ENCODE measurements around the gene OSBPL2.

Gene OSBPL2

DNA sequence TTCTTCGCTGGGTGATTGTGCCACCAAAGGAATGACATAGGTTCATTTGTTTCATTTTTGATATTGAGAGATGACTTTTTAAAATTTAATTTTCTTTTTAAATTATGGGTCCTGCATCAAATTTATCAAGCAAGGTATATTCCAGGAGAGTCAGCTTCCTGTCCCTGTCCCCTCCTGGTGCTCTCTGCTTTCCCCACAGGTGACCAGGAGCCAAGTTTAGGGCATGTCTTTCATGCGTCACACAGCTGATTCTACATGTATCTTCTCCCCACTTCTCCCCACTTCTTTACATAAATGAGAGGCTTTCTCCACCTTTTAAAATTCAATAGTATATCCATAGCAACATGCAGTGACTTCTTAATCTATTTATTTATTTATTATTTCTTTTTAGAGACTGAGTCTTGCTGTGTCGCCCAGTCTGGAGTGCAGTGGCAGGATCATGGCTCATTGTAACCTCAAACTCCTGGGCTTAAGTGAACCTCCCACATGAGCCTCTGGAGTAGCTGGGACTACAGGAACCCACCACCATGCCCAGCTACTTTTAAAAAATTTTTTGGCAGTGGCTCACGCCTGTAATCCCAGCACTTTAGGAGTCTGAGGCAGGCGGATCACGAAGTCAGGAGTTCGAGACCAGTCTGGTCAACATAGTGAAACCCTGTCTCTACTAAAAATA, 30.0 kb downstream of the OSBPL2 start:
- no peak for TF ChIP-seq CTCF (IDR thresholded peaks at IDR 0.05; ENCODE audit: control insufficient read depth, insufficient read depth, low read depth, low read length, missing control alignments)
- DNase-seq (ENCODE audit: low read depth): no peak
- H3K4me3 ChIP-seq (ENCODE audit: control insufficient read depth, low read depth, low read length): no peak overlapping the region

GRCh38 chr20:62269378-62269777, 31.1 kb downstream of the OSBPL2 start:
- DNase-seq (ENCODE audit: low read depth): no peak
- H3K4me3 ChIP-seq (ENCODE audit: control insufficient read depth, low read depth, low read length): no peak overlapping the region
- TF ChIP-seq CTCF (IDR thresholded peaks at IDR 0.05; ENCODE audit: control insufficient read depth, insufficient read depth, low read depth, low read length, missing control alignments): no peak

- no peak overlapping the region for H3K4me3 ChIP-seq (ENCODE audit: control insufficient read depth, low read depth, low read length)
- no peak for TF ChIP-seq CTCF (IDR thresholded peaks at IDR 0.05; ENCODE audit: control insufficient read depth, insufficient read depth, low read depth, low read length, missing control alignments)
- no peak for DNase-seq (ENCODE audit: low read depth)
These were observed 31.6 kb downstream of the OSBPL2 start for GRCh38 chr20:62269871-62270270.

- TF ChIP-seq CTCF (IDR thresholded peaks at IDR 0.05; ENCODE audit: control insufficient read depth, insufficient read depth, low read depth, low read length, missing control alignments): no peak
- H3K4me3 ChIP-seq (ENCODE audit: control insufficient read depth, low read depth, low read length): no peak overlapping the region
- DNase-seq (ENCODE audit: low read depth): no peak
These were observed 33.9 kb downstream of the OSBPL2 start for GRCh38 chr20:62272200-62272599.

GRCh38 chr20:62273416-62273815, 35.1 kb downstream of the OSBPL2 start:
- H3K4me3 ChIP-seq (ENCODE audit: control insufficient read depth, low read depth, low read length): no peak overlapping the region
- TF ChIP-seq CTCF (IDR thresholded peaks at IDR 0.05; ENCODE audit: control insufficient read depth, insufficient read depth, low read depth, low read length, missing control alignments): no peak

DNA sequence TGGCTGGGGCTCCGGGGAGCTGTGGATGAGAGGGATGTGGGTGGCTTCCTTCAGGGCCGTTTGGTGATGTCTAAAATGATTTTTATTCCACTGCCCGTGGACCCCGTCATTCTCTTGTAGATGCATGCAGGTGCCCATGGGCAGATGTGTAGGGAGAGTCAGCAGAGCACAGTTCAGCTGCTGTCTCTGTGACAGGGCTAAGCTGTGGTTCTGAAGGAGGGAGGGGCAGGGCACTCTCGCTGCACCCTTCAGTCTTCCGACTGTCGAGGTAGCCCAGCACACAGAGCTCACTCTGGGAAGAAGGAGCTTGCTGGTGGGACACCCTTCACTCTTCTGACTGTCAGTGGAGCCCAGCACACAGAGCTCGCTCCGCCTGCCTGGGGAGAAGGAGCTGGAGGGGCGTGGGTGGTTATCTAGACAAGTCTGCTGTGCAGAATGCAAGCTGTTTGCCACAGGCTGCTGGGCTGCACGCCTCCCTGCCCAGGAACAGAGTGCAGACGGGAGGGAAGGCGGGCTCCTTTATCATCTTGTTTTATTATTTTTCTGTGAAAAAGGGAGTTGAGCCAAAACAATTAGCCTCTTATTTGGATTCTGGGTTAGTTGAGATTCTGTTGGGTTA, 36.1 kb downstream of the OSBPL2 start:
- no peak for DNase-seq (ENCODE audit: low read depth)
- no peak overlapping the region for H3K4me3 ChIP-seq (ENCODE audit: control insufficient read depth, low read depth, low read length)
- TF ChIP-seq CTCF (IDR thresholded peaks at IDR 0.05; ENCODE audit: control insufficient read depth, insufficient read depth, low read depth, low read length, missing control alignments): no peak

More at GRCh38 chr20:62273416-62273815, 35.1 kb downstream of the OSBPL2 start:
- DNase-seq (ENCODE audit: low read depth): no peak
